Body of pancreas (tissue), 4 donors: ENCODE measurements around the gene NGFR.

Experiments
- CTCF ChIP-seq, 7 experiments: fragments of 450-650 bp in 4 of 7; fragments of 200-600 bp in 3 of 7; sonication (generic) in 3 of 7; IDR thresholded peaks; one replicate each; pipeline ENCODE4 v1.5.1; 2016 to 2019; ENCODE audit warnings: antibody characterized with exemption in 7 of 7
- POLR2A ChIP-seq, 3 donors: fragments of 450-650 bp; IDR thresholded peaks; one replicate each; pipeline ENCODE4 v1.6.1; 2016; ENCODE audit warnings: antibody characterized with exemption in 3 of 3, mild to moderate bottlenecking in 2 of 3

GRCh38 chr17:49513641-49514040, 18.5 kb downstream of the NGFR start:
- TF ChIP-seq CTCF (IDR thresholded peaks at IDR 0.05) = no peak
- TF ChIP-seq POLR2A (IDR thresholded peaks at IDR 0.05) = no peak
